DND-41 (cell line): ENCODE results near the gene CCDC68.
A peak's percentile ranks its signal among the peaks of the same experiment; 100 is the strongest.

Experiments used
- ATAC-seq: fragments of 200-7000 bp; cut with Tn5 transposase; 3 replicates; pipeline ENCODE4 v1.9.1; 2021; ENCODE audit warnings: low read depth; ENCODE audit not compliant: insufficient read depth
- DNase-seq: peaks from one replicate; pipeline ENCODE4 v3.0.0-alpha.2; 2020
- H2AFZ ChIP-seq: 2 replicates; pipeline ENCODE4 v1.6.0; 2012; ENCODE audit warnings: low read depth, low read length
- H3K27ac ChIP-seq: 2 replicates; pipeline ENCODE4 v1.5.1; 2012; ENCODE audit warnings: low read length, inconsistent platforms
- H3K27me3 ChIP-seq: fragments of 200-600 bp; sonication (generic); 2 replicates; pipeline ENCODE4 v1.6.0; 2012; ENCODE audit warnings: low read length, mild to moderate bottlenecking, inconsistent platforms; ENCODE audit not compliant: insufficient read depth, poor library complexity
- H3K36me3 ChIP-seq: 2 replicates; pipeline ENCODE4 v1.5.1; 2012; ENCODE audit warnings: low read length, inconsistent platforms; ENCODE audit not compliant: insufficient read depth
- H3K4me1 ChIP-seq: 2 replicates; pipeline ENCODE4 v1.5.1; 2012; ENCODE audit warnings: mild to moderate bottlenecking, low read length; ENCODE audit not compliant: insufficient read depth
- H3K4me2 ChIP-seq: 2 replicates; pipeline ENCODE4 v1.6.0; 2012; ENCODE audit warnings: mild to moderate bottlenecking, moderate library complexity, low read length, inconsistent platforms; ENCODE audit not compliant: insufficient read depth
- H3K4me3 ChIP-seq, 2 experiments: fragments of 200-600 bp in 1 of 2; shearing (Covaris generic) in 1 of 2; 2 replicates each; pipeline ENCODE4 v1.5.1; 2012 to 2016; ENCODE audit warnings: inconsistent platforms in 2 of 2, low read length in 2 of 2, mild to moderate bottlenecking in 2 of 2, low read depth in 1 of 2, moderate library complexity in 1 of 2
- H3K79me2 ChIP-seq: 2 replicates; pipeline ENCODE4 v1.6.0; 2012; ENCODE audit warnings: low read length, inconsistent platforms; ENCODE audit not compliant: insufficient read depth
- H3K9ac ChIP-seq: 2 replicates; pipeline ENCODE4 v1.6.0; 2012; ENCODE audit warnings: low read depth, mild to moderate bottlenecking, inconsistent platforms, low read length, moderate library complexity
- H3K9me3 ChIP-seq: 2 replicates; pipeline ENCODE4 v1.5.1; 2012; ENCODE audit warnings: low read length, moderate library complexity, mild to moderate bottlenecking, inconsistent platforms; ENCODE audit not compliant: insufficient read depth, severe bottlenecking
- H4K20me1 ChIP-seq: 2 replicates; pipeline ENCODE4 v1.6.0; 2012; ENCODE audit warnings: low read length; ENCODE audit not compliant: insufficient read depth
- EZH2 ChIP-seq: IDR thresholded peaks from 3 replicates; pipeline ENCODE4 v1.6.1; 2012; ENCODE audit warnings: borderline replicate concordance, low read depth, mild to moderate bottlenecking, moderate library complexity, low read length, inconsistent platforms; ENCODE audit not compliant: severe bottlenecking
- TF ChIP-seq, protein P1 (sequence below): IDR thresholded peaks from 2 replicates; pipeline ENCODE4 v1.5.1; 2012; ENCODE audit warnings: borderline replicate concordance, low read length, moderate library complexity, mild to moderate bottlenecking; ENCODE audit not compliant: poor library complexity, severe bottlenecking; ENCODE audit errors: extremely low read depth

The CCDC68 gene

DNA sequence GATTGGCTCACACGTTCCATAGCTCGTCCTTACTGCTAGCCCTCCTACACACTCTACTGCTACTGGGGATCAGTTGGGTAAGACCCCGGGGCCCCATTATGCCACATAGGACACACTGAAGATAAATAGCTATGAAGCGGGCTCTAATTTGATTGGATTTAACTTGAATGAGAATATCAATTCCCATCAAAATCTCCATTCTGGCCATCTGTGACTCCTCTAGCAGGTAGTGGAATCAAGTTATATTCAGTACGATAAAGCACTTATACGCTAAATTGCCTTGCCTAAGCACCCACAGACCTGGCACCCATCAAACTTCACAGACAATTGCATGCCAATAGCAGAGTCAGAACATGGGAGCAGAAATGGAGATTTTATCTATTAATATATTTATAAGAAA, 39.8 kb downstream of the CCDC68 start:
- H3K27me3 ChIP-seq, result no peaks in the 10 kb centered on the region
- no peak for DNase-seq
- H2AFZ ChIP-seq, result no peak overlapping the region
- H4K20me1 ChIP-seq, result no peaks in the 10 kb centered on the region
- no peaks in the 10 kb centered on the region for H3K36me3 ChIP-seq
- no peak overlapping the region for H3K27ac ChIP-seq
- TF ChIP-seq, protein P1, sequence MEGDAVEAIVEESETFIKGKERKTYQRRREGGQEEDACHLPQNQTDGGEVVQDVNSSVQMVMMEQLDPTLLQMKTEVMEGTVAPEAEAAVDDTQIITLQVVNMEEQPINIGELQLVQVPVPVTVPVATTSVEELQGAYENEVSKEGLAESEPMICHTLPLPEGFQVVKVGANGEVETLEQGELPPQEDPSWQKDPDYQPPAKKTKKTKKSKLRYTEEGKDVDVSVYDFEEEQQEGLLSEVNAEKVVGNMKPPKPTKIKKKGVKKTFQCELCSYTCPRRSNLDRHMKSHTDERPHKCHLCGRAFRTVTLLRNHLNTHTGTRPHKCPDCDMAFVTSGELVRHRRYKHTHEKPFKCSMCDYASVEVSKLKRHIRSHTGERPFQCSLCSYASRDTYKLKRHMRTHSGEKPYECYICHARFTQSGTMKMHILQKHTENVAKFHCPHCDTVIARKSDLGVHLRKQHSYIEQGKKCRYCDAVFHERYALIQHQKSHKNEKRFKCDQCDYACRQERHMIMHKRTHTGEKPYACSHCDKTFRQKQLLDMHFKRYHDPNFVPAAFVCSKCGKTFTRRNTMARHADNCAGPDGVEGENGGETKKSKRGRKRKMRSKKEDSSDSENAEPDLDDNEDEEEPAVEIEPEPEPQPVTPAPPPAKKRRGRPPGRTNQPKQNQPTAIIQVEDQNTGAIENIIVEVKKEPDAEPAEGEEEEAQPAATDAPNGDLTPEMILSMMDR, result no peak
- TF ChIP-seq EZH2, result no peak
- H3K4me2 ChIP-seq, result no peak overlapping the region
- no peak overlapping the region for H3K4me3 ChIP-seq
- no peak for ATAC-seq
- no peaks in the 10 kb centered on the region for H3K9me3 ChIP-seq
- no peak overlapping the region for H3K9ac ChIP-seq
- no peaks in the 10 kb centered on the region for H3K4me1 ChIP-seq
- H3K79me2 ChIP-seq, result no peaks in the 10 kb centered on the region

DNA sequence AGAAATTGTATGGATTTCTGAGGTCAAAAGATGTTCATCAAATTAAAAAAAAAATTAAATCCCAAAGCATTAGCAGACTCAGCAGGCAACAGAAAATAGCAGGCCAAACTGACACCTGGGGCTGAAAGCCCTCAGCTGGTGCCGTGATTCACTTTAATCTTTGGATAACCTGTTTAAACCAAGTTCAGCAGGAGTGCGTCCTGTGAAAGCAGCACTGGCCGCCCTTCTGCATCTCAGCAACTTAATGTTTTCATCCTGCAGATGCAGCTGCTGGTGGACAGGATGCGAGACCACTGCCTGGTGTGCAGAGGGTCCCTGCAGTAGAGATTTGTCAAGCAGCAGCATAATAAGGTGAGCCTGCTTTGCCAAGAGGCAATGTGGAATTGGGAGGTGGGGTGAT, 41.2 kb downstream of the CCDC68 start:
- Histone ChIP-seq H3K27me3 (no peaks in the 10 kb centered on the region), H2AFZ (no peak overlapping the region), H3K27ac (no peak overlapping the region), H3K36me3 (no peaks in the 10 kb centered on the region), H3K4me3 (no peak overlapping the region), H4K20me1 (no peaks in the 10 kb centered on the region), H3K79me2 (no peaks in the 10 kb centered on the region), H3K9ac (no peak overlapping the region), H3K9me3 (no peaks in the 10 kb centered on the region), H3K4me1 (no peaks in the 10 kb centered on the region), H3K4me2 (no peak overlapping the region)
- no peak for DNase-seq
- TF ChIP-seq, protein P1, result no peak
- no peak for TF ChIP-seq EZH2
- no peak for ATAC-seq

- H3K9me3 ChIP-seq, result no peaks in the 10 kb centered on the region
- H3K4me1 ChIP-seq, result no peaks in the 10 kb centered on the region
- ATAC-seq (no peak), DNase-seq (no peak)
- H4K20me1 ChIP-seq, result no peaks in the 10 kb centered on the region
- H3K27me3 ChIP-seq, result no peaks in the 10 kb centered on the region
- H2AFZ ChIP-seq, result no peak overlapping the region
- H3K79me2 ChIP-seq, result no peaks in the 10 kb centered on the region
- H3K4me2 ChIP-seq, result no peak overlapping the region
- H3K9ac ChIP-seq, result no peak overlapping the region
- TF ChIP-seq, protein P1, result peak; percentile 30
- no peak for TF ChIP-seq EZH2
- no peak overlapping the region for H3K27ac ChIP-seq
- no peaks in the 10 kb centered on the region for H3K36me3 ChIP-seq
- no peak overlapping the region for H3K4me3 ChIP-seq
Observed at GRCh38 chr18:54916507-54916906, 42.8 kb downstream of the CCDC68 start.

DNA sequence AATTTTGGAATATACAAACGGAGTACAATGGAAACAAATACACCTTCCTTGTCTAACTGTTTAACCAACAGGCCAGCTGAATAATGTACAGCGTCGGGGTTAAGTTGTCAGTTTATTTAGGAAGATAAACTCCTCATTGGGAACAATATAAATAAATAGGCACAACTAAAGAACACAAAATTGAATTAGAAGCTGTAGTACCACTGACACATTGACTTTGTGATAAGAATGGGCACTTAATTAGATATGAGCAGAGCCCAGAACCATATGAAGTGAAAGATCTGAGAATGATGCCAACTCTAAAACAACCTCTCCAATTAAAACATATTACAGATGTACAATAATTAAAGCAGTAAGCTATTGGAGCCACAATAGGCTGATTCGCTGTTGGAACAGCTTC, 44.4 kb downstream of the CCDC68 start:
- TF ChIP-seq, protein P1, result no peak
- no peak for TF ChIP-seq EZH2
- Histone ChIP-seq H3K36me3 (no peaks in the 10 kb centered on the region), H3K4me2 (no peak overlapping the region), H3K4me3 (no peak overlapping the region), H2AFZ (no peak overlapping the region), H3K27ac (no peak overlapping the region), H3K79me2 (no peaks in the 10 kb centered on the region), H3K4me1 (no peaks in the 10 kb centered on the region), H4K20me1 (no peaks in the 10 kb centered on the region), H3K9me3 (peaks cover 8% of the 10 kb centered on the region), H3K27me3 (no peaks in the 10 kb centered on the region), H3K9ac (no peak overlapping the region)
- DNase-seq (no peak), ATAC-seq (no peak)
